ENCODE data around the gene DNAH17. TPM values are rescaled to one million over a fixed set of nuclear protein-coding genes. Genes with fewer than 3 reads are reported as not detected.

The DNAH17 gene
- total and polyA plus RNA-seq, 2 of the 8 experiments (the other 6 are each of a cell fraction or from before 2014, with no cell fraction given) = 0.14 to 0.67 TPM

GRCh38 chr17:78430892-78431691, 146.1 kb downstream of the DNAH17 start:
- H4K20me1 ChIP-seq (replicated peaks in 1 of 2; ENCODE audit: control insufficient read depth in 1 of 2, insufficient read depth in 2 of 2, low read length in 2 of 2) = peaks cover 0 to 2% of the 10 kb centered on the region in 2 experiments
- no peak overlapping the region for H3K56ac ChIP-seq (replicated peaks; ENCODE audit: insufficient read length, low read depth, low read length)
- H3K18ac ChIP-seq (ENCODE audit: extremely low read depth, low read length) = no peak overlapping the region
- H2BK12ac ChIP-seq (ENCODE audit: low read depth, low read length) = 0 out of 2 replicates have a peak overlapping the region, but pooled peaks have one; percentile 39
- H2AK5ac ChIP-seq (ENCODE audit: low read depth, low read length) = no peak overlapping the region
- TF ChIP-seq YY1 (IDR thresholded peaks at IDR 0.05; ENCODE audit: low read depth, low read length) (no peak), JUND (IDR thresholded peaks at IDR 0.05; ENCODE audit: low read length) (peak; percentile 43; the same call in 1 of the 2 replicates), KDM1A (IDR thresholded peaks at IDR 0.05; ENCODE audit: borderline replicate concordance, low read length) (peak; percentile 54; the same call in 1 of the 2 replicates), ATF3 (IDR thresholded peaks at IDR 0.05; ENCODE audit: insufficient read depth, low read depth, low read length) (no peak), SIRT6 (IDR thresholded peaks at IDR 0.05; ENCODE audit: low read length) (no peak)
- H3K14ac ChIP-seq (ENCODE audit: insufficient read length) = no peak overlapping the region
- H2AFZ ChIP-seq (ENCODE audit: low read length) = no peak overlapping the region
- no peak overlapping the region for H4K91ac ChIP-seq (replicated peaks; ENCODE audit: insufficient read length, low read length)
- H4K8ac ChIP-seq (ENCODE audit: extremely low read depth, insufficient read depth, low read length) = no peak overlapping the region; the same call in none of the 2 replicates
- H2BK20ac ChIP-seq (ENCODE audit: low read length) = 0 out of 2 replicates have a peak overlapping the region, but pooled peaks have one; percentile 34
- no peaks in the 10 kb centered on the region for H3K23me2 ChIP-seq (ENCODE audit: low read depth, low read length)
- no peak overlapping the region for H3K27ac ChIP-seq (ENCODE audit: low read depth, low read length)
- H4K5ac ChIP-seq (ENCODE audit: insufficient read length, low read depth, low read length) = no peak overlapping the region
- FAIRE-seq (no peak), DNase-seq (ENCODE audit: low read depth in 1 of 2, low spot score in 2 of 2) (no peak)
- H3K9ac ChIP-seq (replicated peaks in 1 of 4; ENCODE audit: extremely low read depth in 1 of 4, low read depth in 3 of 4, low read length in 3 of 4) = no peak overlapping the region
- H3K4me1 ChIP-seq (replicated peaks in 1 of 4; ENCODE audit: control insufficient read depth in 3 of 4, insufficient read depth in 4 of 4, low read length in 3 of 4) = peaks cover 0 to 33% (median 20%) of the 10 kb centered on the region in 4 experiments; a peak in 6 of 7 replicates
- ChIA-PET POLR2A (ENCODE audit: partially characterized antibody) (interaction anchor here (0.6 to 1.1 kb wide), 3 partner anchors 42 to 70 kb away, joined by 3 to 4 read pairs (median 3); no protein-coding TSS in a partner anchor), CTCF (ENCODE audit: partially characterized antibody) (interaction anchor here (0.6 to 2.2 kb wide), 4 partner anchors 8 to 789 kb away, joined by 3 to 14 read pairs (median 4); no protein-coding TSS in a partner anchor)
- no peaks in the 10 kb centered on the region for H3K79me1 ChIP-seq (ENCODE audit: low read depth, low read length)
- H2BK120ac ChIP-seq (replicated peaks; ENCODE audit: low read depth, low read length) = no peak overlapping the region
- no peak overlapping the region for H3K4ac ChIP-seq (replicated peaks; ENCODE audit: insufficient read length, low read depth, low read length)
- peaks cover 0 to 7% (median 3%) of the 10 kb centered on the region in 4 experiments; a peak in 3 of 8 replicates for H3K36me3 ChIP-seq (ENCODE audit: control insufficient read depth in 2 of 4, insufficient read depth in 4 of 4, low read length in 3 of 4)
- H3K4me3 ChIP-seq (ENCODE audit: extremely low read depth in 1 of 4, insufficient read depth in 2 of 4, low read depth in 3 of 4, low read length in 4 of 4) = no peak overlapping the region
- no peaks in the 10 kb centered on the region for H3K79me2 ChIP-seq (ENCODE audit: control insufficient read depth in 1 of 2, insufficient read depth in 2 of 2, low read length in 2 of 2)
- no peaks in the 10 kb centered on the region for H3K9me3 ChIP-seq (ENCODE audit: insufficient read depth in 2 of 2, low read depth in 1 of 2, low read length in 1 of 2)
- no peak overlapping the region for H3K23ac ChIP-seq (ENCODE audit: insufficient read length)
- 71% methylated on average over 20 of the region's 20 CpGs; no CpG with 5 or more reads in 1 of the 2 experiments for WGBS, 2 experiments (ENCODE audit: extremely low coverage in 1 of 2, insufficient coverage in 1 of 2, insufficient read length in 1 of 2, insufficient replicate concordance in 2 of 2, low coverage in 1 of 2, low lambda C conversion rate in 2 of 2, missing lambda C conversion rate in 1 of 2)
- H2BK15ac ChIP-seq (ENCODE audit: low read length) = no peak overlapping the region
- peak overlapping the region; percentile 52; the same call in 1 of the 2 replicates for H2BK5ac ChIP-seq (ENCODE audit: low read depth, low read length)
- peak overlapping the region in 1 of 2 experiments; percentile 6; a peak in 1 of 4 replicates for H3K4me2 ChIP-seq (ENCODE audit: insufficient read depth in 1 of 2, low read depth in 2 of 2, low read length in 2 of 2)
- no peaks in the 10 kb centered on the region for H3K27me3 ChIP-seq (replicated peaks in 1 of 4; ENCODE audit: control insufficient read depth in 3 of 4, extremely low read depth in 1 of 4, insufficient read depth in 3 of 4, low read length in 3 of 4)
